Ovary (tissue), 9 donors: Measurements from ENCODE around the gene NR2E3. TPM values are rescaled to one million over a fixed set of nuclear protein-coding genes. Genes with fewer than 3 reads are reported as not detected.

Experiments used
- DNase-seq, 5 donors: peaks; one replicate each; pipeline ENCODE4 v3.0.0-alpha.2; 2019 to 2020
- H3K27ac ChIP-seq, 2 donors: fragments of 200-600 bp; one replicate each; pipeline versions ENCODE4 v1.5.1 to v1.8.0; 2019 to 2022
- H3K27me3 ChIP-seq: fragments of 200-600 bp; one replicate; pipeline ENCODE4 v1.8.0; 2022
- H3K36me3 ChIP-seq: fragments of 200-600 bp; sonication (generic); one replicate; pipeline ENCODE4 v1.5.1; 2019
- H3K4me1 ChIP-seq: one replicate; pipeline ENCODE4 v1.8.1; 2013; ENCODE audit warnings: mild to moderate bottlenecking, moderate library complexity; ENCODE audit not compliant: insufficient read depth
- H3K4me3 ChIP-seq: fragments of 200-600 bp; sonication (generic); one replicate; pipeline ENCODE4 v1.5.1; 2017
- H3K9me3 ChIP-seq, 2 donors: fragments of 200-600 bp in 1 of 2; sonication (generic) in 1 of 2; one replicate each; pipeline versions ENCODE4 v1.5.1 to v1.8.1; 2013 to 2019; ENCODE audit warnings: mild to moderate bottlenecking in 1 of 2, moderate library complexity in 1 of 2
- EP300 ChIP-seq: sonication (generic); formaldehyde crosslinking; IDR thresholded peaks from one replicate; pipeline ENCODE4 v1.6.1; 2017; ENCODE audit warnings: antibody characterized with exemption
- POLR2A ChIP-seq: fragments of 450-650 bp; IDR thresholded peaks from one replicate; pipeline ENCODE4 v1.6.1; 2017; ENCODE audit warnings: antibody characterized with exemption, mild to moderate bottlenecking, moderate library complexity
- WGBS, 3 donors: extraction: QIAGEN DNeasy Blood & Tissue Kit in 1 of 3; methylation state at CpG; one replicate each; pipeline versions ENCODE4 v1.1.5 to v1.1.7; 2013 to 2017; 5-methylcytosine and 5-hydroxymethylcytosine counted together
- intact Hi-C, 4 donors: fragments of 100-400 bp; cut with DNase I; formaldehyde crosslinking; loops; one replicate each; pipeline versions ENCODE4 v1.11.0 to v1.15.1; 2022 to 2023
- polyA plus RNA-seq, 2 donors: library from polyadenylated mRNA; stranded (reverse); fragments of 200-250 nt in 1 of 2; fragments of 350-450 nt in 1 of 2; fragmentation: Illumina TruSeq in 1 of 2; extraction: RNeasy Lipid Tissue Mini Kit (QIAGEN cat#74804) in 1 of 2; gene quantifications; one replicate each; pipeline ENCODE4 v1.2.3, GENCODE V29; 2013 to 2014
- total RNA-seq, 7 donors: library from RNA; depleted of rRNA in 2 of 7; stranded (reverse); fragments of >200 nt in 2 of 7; fragmentation: NEBNext Ultra II Directional in 3 of 7; extraction: Animal tissue kit (Norgen Biotek cat#: 25700) in 3 of 7; gene quantifications; one replicate each; pipeline versions ENCODE4 v1.1.0 to v1.2.4, GENCODE V29; 2016 to 2023
- TF ChIP-seq, protein P1 (sequence below), 3 donors: fragments of 450-650 bp in 2 of 3; fragments of 200-600 bp in 1 of 3; IDR thresholded peaks; one replicate each; pipeline versions ENCODE4 v1.5.1 to v1.8.0; 2016 to 2022; ENCODE audit warnings: antibody characterized with exemption in 3 of 3, mild to moderate bottlenecking in 1 of 3
- donor health status: DM: no; HTN: no; CAD: no; lungs with moderate emphysema.
- donor health status: DM: no; HTN: no; CAD: no.
- donor health status: Bipolar disorder and iron deficiency.
- donor health status: DM: yes; HTN: yes; CAD: no.
- donor health status: DM: no; HTN: no; CAD: no.
- donor health status: DM: yes; HTN: yes; CAD: no.

The NR2E3 gene
- total and polyA plus RNA-seq, 9 donors, result 0.04 to 0.69 (median 0.22) TPM; not detected in 5

GRCh38 chr15:71813723-71814470 is 3.5 kb downstream of the NR2E3 start:
- no peak overlapping the region for H3K27ac ChIP-seq
- no peaks in the 10 kb centered on the region for H3K9me3 ChIP-seq
- no peak for DNase-seq
- WGBS, 3 donors, result 65 to 78% (median 66%) methylated on average over 9 of the region's 9 CpGs
- no peak overlapping the region for H3K4me3 ChIP-seq
- TF ChIP-seq EP300 (no peak), POLR2A (no peak)
- TF ChIP-seq, protein P1, sequence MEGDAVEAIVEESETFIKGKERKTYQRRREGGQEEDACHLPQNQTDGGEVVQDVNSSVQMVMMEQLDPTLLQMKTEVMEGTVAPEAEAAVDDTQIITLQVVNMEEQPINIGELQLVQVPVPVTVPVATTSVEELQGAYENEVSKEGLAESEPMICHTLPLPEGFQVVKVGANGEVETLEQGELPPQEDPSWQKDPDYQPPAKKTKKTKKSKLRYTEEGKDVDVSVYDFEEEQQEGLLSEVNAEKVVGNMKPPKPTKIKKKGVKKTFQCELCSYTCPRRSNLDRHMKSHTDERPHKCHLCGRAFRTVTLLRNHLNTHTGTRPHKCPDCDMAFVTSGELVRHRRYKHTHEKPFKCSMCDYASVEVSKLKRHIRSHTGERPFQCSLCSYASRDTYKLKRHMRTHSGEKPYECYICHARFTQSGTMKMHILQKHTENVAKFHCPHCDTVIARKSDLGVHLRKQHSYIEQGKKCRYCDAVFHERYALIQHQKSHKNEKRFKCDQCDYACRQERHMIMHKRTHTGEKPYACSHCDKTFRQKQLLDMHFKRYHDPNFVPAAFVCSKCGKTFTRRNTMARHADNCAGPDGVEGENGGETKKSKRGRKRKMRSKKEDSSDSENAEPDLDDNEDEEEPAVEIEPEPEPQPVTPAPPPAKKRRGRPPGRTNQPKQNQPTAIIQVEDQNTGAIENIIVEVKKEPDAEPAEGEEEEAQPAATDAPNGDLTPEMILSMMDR (IDR thresholded peaks at IDR 0.05), result no peak
- H3K36me3 ChIP-seq, result no peaks in the 10 kb centered on the region
- intact Hi-C loops, result no loop called here
- no peaks in the 10 kb centered on the region for H3K4me1 ChIP-seq
- H3K27me3 ChIP-seq, result no peaks in the 10 kb centered on the region

- no peaks in the 10 kb centered on the region for H3K9me3 ChIP-seq
- intact Hi-C loops, result no loop called here
- H3K27ac ChIP-seq, result no peak overlapping the region
- no peaks in the 10 kb centered on the region for H3K27me3 ChIP-seq
- 92 to 96% (median 93%) methylated on average over 3 of the region's 3 CpGs for WGBS, 3 donors
- H3K36me3 ChIP-seq, result no peaks in the 10 kb centered on the region
- no peak for DNase-seq
- TF ChIP-seq POLR2A (no peak), EP300 (no peak)
- TF ChIP-seq, protein P1 (IDR thresholded peaks at IDR 0.05), result no peak
- H3K4me3 ChIP-seq, result no peak overlapping the region
- no peaks in the 10 kb centered on the region for H3K4me1 ChIP-seq
Observed at GRCh38 chr15:71815301-71815700, 4.9 kb downstream of the NR2E3 start.

DNA sequence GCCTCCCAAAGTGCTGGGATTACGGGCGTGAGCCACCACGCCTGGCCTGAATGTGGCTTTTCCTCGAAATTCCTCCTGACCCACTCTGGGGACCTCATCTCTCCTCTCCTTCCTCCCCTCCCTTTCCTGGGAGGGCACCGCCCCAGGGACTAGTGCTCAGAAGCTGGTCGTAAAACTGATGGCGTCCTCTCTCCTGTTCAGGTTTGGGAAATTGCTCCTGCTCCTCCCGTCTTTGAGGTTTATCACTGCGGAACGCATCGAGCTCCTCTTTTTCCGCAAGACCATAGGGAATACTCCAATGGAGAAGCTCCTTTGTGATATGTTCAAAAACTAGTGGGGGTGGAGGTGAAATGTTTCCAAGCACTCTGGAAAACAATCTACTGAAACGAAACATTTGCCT is 7.0 kb downstream of the NR2E3 start:
- no peaks in the 10 kb centered on the region for H3K27me3 ChIP-seq
- TF ChIP-seq POLR2A (no peak), EP300 (no peak)
- TF ChIP-seq, protein P1 (IDR thresholded peaks at IDR 0.05), result no peak
- no peaks in the 10 kb centered on the region for H3K4me1 ChIP-seq
- H3K9me3 ChIP-seq, result no peaks in the 10 kb centered on the region
- H3K27ac ChIP-seq, result no peak overlapping the region
- DNase-seq, result no peak
- intact Hi-C loops, result no loop called here
- no peak overlapping the region for H3K4me3 ChIP-seq
- no peaks in the 10 kb centered on the region for H3K36me3 ChIP-seq
- WGBS, 3 donors, result 95% methylated on average over 13 of the region's 13 CpGs

GRCh38 chr15:71820127-71820526 is 9.8 kb downstream of the NR2E3 start:
- DNase-seq, result no peak
- WGBS, 3 donors, result 95 to 100% (median 97%) methylated on average over 1 of the region's 1 CpG
- Histone ChIP-seq H3K4me1 (no peaks in the 10 kb centered on the region), H3K4me3 (no peak overlapping the region), H3K9me3 (no peaks in the 10 kb centered on the region), H3K27ac (no peak overlapping the region), H3K27me3 (no peaks in the 10 kb centered on the region), H3K36me3 (no peaks in the 10 kb centered on the region)
- no peak for TF ChIP-seq EP300
- TF ChIP-seq, protein P1 (IDR thresholded peaks at IDR 0.05), result no peak
- TF ChIP-seq POLR2A, result no peak
- intact Hi-C loops, result no loop called here
